Measurements from ENCODE around the gene KANSL1. TPM values are rescaled to one million over a fixed set of nuclear protein-coding genes. Genes with fewer than 3 reads are reported as not detected.

The KANSL1 gene
- total RNA-seq, 2 experiments from 2014 or later: 54.4 to 55.3 TPM

GRCh38 chr17:45998987-45999899, 194.0 kb downstream of the KANSL1 start, which contains the start of gene STH:
Gene STH (plus strand): TSS chr17:45999250. CDS start chr17:45999280, 30 bp downstream.
- ChIA-PET CTCF (interaction anchor here (1.2 to 6.2 kb wide), 2 partner anchors 213 to 214 kb away, joined by 3 to 46 read pairs; no protein-coding TSS in a partner anchor), POLR2A (no interaction called here)
- Mint-ChIP-seq H3K9me3 (no peaks in the 10 kb centered on the region), H3K36me3 (ENCODE audit: low read depth) (no peaks in the 10 kb centered on the region), H3K4me3 (no peak within 1 kb of the TSS), H3K27me3 (no peaks in the 10 kb centered on the region), H3K27ac (no peak within 1 kb of the TSS), H3K4me1 (ENCODE audit: low read depth) (no peaks in the 10 kb centered on the region)
- no peak for TF ChIP-seq CTCF (IDR thresholded peaks at IDR 0.05)
- ATAC-seq (no peak), DNase-seq (no peak)
- intact Hi-C loops (cut with micrococcal nuclease): no loop called here

DNA sequence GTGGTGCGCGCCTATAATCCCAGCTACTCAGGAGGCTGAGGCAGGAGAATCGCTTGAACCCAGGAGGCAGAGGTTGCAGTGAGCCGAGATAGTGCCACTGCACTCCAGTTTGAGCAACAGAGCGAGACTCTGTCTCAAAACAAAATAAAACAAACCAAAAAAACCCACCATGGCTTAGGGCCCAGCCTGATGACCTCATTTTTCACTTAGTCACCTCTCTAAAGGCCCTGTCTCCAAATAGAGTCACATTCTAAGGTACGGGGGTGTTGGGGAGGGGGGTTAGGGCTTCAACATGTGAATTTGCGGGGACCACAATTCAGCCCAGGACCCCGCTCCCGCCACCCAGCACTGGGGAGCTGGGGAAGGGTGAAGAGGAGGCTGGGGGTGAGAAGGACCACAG, 195.6 kb downstream of the KANSL1 start:
- no peaks in the 10 kb centered on the region for H3K27me3 Mint-ChIP-seq
- no peaks in the 10 kb centered on the region for H3K36me3 Mint-ChIP-seq (ENCODE audit: low read depth)
- H3K4me3 Mint-ChIP-seq: no peak overlapping the region
- no peak for ATAC-seq
- CTCF ChIA-PET: interaction anchor here (1.2 kb wide), 1 partner anchor 216 kb away, joined by 3 read pairs; no protein-coding TSS in a partner anchor
- H3K4me1 Mint-ChIP-seq (ENCODE audit: low read depth): no peaks in the 10 kb centered on the region
- no peak for DNase-seq
- H3K27ac Mint-ChIP-seq: no peak overlapping the region
- H3K9me3 Mint-ChIP-seq: no peaks in the 10 kb centered on the region
- POLR2A ChIA-PET: no interaction called here
- intact Hi-C loops (cut with micrococcal nuclease): no loop called here
- TF ChIP-seq CTCF (IDR thresholded peaks at IDR 0.05): no peak

- no peak for ATAC-seq
- intact Hi-C loops (cut with micrococcal nuclease): no loop called here
- Mint-ChIP-seq H3K36me3 (ENCODE audit: low read depth) (no peaks in the 10 kb centered on the region), H3K27ac (no peak overlapping the region), H3K9me3 (no peaks in the 10 kb centered on the region), H3K4me3 (no peak overlapping the region), H3K27me3 (no peaks in the 10 kb centered on the region), H3K4me1 (ENCODE audit: low read depth) (no peaks in the 10 kb centered on the region)
- POLR2A ChIA-PET: no interaction called here
- CTCF ChIA-PET: no interaction called here
- no peak for TF ChIP-seq CTCF (IDR thresholded peaks at IDR 0.05)
- DNase-seq: no peak
These were observed 196.1 kb downstream of the KANSL1 start for GRCh38 chr17:45997166-45997565.

GRCh38 chr17:45996282-45996937, 196.8 kb downstream of the KANSL1 start:
- no peaks in the 10 kb centered on the region for H3K9me3 Mint-ChIP-seq
- H3K4me1 Mint-ChIP-seq (ENCODE audit: low read depth): no peaks in the 10 kb centered on the region
- no peak overlapping the region for H3K27ac Mint-ChIP-seq
- no peaks in the 10 kb centered on the region for H3K36me3 Mint-ChIP-seq (ENCODE audit: low read depth)
- ChIA-PET POLR2A (no interaction called here), CTCF (no interaction called here)
- no peak for TF ChIP-seq CTCF (IDR thresholded peaks at IDR 0.05)
- no peaks in the 10 kb centered on the region for H3K27me3 Mint-ChIP-seq
- H3K4me3 Mint-ChIP-seq: no peak overlapping the region
- ATAC-seq (no peak), DNase-seq (no peak)
- intact Hi-C loops (cut with micrococcal nuclease): no loop called here
